ENCODE data around the gene UPF3B.

DNA sequence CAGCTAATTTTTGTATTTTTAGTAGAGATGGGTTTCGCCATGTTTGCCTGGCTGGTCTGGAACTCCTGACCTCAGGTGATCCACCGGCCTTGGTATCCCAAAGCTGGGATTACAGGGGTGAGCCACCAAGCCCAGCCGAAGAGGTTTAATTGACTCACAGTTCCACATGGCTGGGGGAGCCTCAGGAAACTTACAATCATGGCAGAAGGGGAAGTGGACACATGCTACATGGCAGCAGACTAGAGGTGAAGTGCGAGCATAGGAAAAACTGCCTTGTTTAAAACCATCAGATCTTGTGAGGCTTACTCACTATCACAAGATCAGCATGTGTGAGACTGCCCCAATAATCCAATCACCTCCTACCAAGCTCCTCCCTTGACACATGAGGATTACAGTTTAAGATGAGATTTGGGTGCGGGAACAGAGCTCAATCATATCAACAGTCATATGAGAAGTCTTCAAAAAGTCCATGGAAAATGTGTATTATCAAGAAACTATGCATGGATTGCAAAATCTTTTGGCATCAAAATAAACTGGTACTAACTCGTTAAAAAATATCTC, 35.6 kb downstream of the UPF3B start:
- no peak for TF ChIP-seq CTCF (conservative IDR thresholded peaks at IDR 0.05; ENCODE audit: low read depth, low read length)
- TF ChIP-seq SMC3 (IDR thresholded peaks at IDR 0.05; ENCODE audit: low read depth, low read length): no peak
- no peak for TF ChIP-seq POLR2A (IDR thresholded peaks at IDR 0.05; ENCODE audit: low read depth, low read length)
- TF ChIP-seq MAFK (IDR thresholded peaks at IDR 0.05; ENCODE audit: low read depth, low read length): no peak
- TF ChIP-seq USF2 (IDR thresholded peaks at IDR 0.05; ENCODE audit: low read depth, low read length): no peak
- no peak for TF ChIP-seq ELK1 (IDR thresholded peaks at IDR 0.05; ENCODE audit: borderline replicate concordance, low read depth, low read length)
- no peak for TF ChIP-seq RFX5 (IDR thresholded peaks at IDR 0.05; ENCODE audit: low read depth, low read length)
- TF ChIP-seq CEBPB (IDR thresholded peaks at IDR 0.05; ENCODE audit: low read depth, low read length): no peak
- no peak for TF ChIP-seq RCOR1 (IDR thresholded peaks at IDR 0.05; ENCODE audit: insufficient replicate concordance, low read length)
- no peak for TF ChIP-seq MXI1 (IDR thresholded peaks at IDR 0.05; ENCODE audit: borderline replicate concordance, low read depth, low read length)
- TF ChIP-seq FOS (IDR thresholded peaks at IDR 0.05; ENCODE audit: low read depth, low read length): no peak
- TF ChIP-seq RAD21 (IDR thresholded peaks at IDR 0.05; ENCODE audit: low read length): no peak
- TF ChIP-seq MAZ (IDR thresholded peaks at IDR 0.05; ENCODE audit: borderline replicate concordance, low read depth, low read length): no peak
- TF ChIP-seq CHD1 (IDR thresholded peaks at IDR 0.05; ENCODE audit: low read depth, low read length): no peak

All from IMR-90 (cell line).